NCI-H1092 treated with DMSO at 0.1 percent for 48 hours (cell line): ENCODE data around the gene BCL2L11.
A peak's percentile ranks its signal among the peaks of the same experiment; 100 is the strongest.

Source experiments
- DNase-seq: peaks from one replicate; lab custom pipeline; 2025; lab: John Stamatoyannopoulos, UW

Gene BCL2L11

GRCh38 chr2:111143107-111143842 is 22.6 kb downstream of the BCL2L11 start:
- DNase-seq = no peak

- no peak for DNase-seq
These were observed 23.1 kb downstream of the BCL2L11 start for GRCh38 chr2:111143843-111144198.

DNA sequence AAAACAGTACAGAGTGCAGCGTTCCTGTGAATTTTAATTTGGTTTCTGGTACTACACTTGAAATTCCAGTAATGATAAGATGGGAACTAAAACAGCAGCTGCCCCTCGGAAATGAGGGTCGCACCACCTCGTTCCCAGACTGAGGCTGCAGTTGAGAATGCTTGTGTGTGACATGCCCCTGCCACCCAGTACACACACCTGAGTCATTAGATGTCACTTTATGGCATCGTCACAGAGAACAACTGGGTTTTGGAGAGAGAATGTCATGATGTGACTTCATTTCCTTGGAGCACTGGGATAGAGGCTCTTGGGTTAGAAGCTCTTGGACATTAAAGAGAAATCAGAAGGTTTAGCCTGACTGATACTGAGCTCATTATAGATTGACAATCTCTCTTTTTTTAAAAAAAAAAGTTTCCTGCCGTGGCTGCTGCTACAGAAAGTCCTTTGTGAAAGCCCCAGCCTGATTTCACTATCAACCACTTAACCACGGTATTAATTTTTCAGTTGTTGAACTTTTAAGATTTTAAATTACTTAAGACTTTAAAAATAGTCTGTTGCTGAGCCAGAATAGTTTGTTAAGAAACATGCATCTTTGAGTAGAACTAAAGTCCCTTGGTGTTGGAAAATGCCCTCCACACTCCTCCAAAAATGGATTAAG is 24.5 kb downstream of the BCL2L11 start:
- no peak for DNase-seq

DNA sequence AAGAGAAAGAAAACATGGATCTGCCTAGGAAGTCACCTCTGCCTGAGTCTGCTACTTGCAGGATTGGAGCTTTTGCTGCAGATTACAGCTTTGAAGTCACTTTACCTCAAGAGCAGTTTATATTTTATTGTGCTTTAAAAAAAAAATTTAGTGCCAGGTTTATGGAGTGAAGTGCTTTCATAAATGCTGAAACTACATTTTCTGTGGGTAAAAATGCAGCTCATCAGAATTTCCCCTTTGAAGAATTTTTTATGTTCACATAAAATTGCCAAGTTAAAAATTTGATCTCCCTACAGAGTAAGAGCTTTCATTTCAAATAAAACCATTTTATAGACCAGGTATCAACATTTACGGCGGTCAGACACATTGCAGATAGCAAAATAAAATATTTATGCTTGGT is 25.2 kb downstream of the BCL2L11 start:
- no peak for DNase-seq

- DNase-seq = no peak
These were observed 27.6 kb downstream of the BCL2L11 start for GRCh38 chr2:111148225-111148873.

DNA sequence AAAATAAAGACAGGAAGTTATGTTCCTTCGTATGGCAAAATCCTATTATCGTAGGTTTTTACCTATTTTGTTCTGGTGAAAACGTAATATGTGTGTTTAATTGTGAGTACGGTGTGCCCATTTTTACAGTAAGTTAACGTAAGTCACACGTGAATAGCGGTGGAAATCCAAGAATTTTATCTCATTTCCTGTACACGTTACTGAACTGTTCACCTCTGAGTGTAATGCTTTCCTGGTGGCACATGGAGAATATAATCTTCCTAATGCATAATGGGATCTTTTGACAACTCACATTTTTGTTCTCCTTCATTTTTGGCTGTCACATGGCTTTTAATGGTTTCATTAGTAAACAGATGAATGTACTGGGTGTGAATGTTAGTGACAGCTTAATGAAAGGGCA is 28.2 kb downstream of the BCL2L11 start:
- no peak for DNase-seq

GRCh38 chr2:111149882-111150455 is 29.3 kb downstream of the BCL2L11 start:
- no peak for DNase-seq

GRCh38 chr2:111154758-111155157 is 34.0 kb downstream of the BCL2L11 start:
- no peak for DNase-seq

DNA sequence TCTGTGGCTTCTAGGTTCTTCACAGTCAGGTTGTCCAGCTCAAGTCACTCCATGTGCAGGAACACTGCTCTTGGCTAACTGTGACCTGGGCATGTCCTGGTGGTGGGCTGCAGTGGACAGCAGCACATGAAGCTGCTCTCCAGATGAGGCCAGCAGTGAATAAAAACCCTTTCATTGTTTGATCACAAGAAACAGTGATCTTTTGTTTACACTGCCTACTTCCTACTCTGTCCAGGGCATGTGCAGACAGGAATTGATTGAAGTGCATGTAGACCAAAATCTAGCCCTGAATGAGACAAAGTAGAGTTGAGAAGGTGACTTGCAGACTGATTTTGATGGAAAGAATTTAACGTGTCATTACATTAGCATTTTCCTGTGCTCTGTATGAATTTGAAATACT is 34.9 kb downstream of the BCL2L11 start:
- DNase-seq = no peak

DNA sequence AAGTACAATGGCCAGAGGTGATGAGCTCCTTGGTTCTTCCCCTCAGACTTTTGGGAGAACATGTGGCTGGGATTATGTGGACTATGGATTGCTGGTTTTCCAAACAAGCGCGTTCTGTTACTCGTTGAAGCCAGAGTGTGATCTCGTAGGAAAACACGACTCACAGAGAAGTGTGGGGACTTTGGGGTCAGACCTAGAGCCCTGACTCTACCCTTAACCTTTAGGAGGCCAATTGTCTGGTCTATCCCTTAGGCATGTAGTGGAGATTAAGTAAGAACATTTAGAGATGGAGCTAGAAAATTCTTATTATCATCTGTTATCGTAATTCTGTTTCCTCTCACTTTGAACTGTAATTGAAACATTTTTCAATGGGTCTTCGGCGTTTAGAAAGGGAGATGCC is 35.8 kb downstream of the BCL2L11 start:
- no peak for DNase-seq

- no peak for DNase-seq
These were observed 36.5 kb downstream of the BCL2L11 start for GRCh38 chr2:111157071-111157661.

DNA sequence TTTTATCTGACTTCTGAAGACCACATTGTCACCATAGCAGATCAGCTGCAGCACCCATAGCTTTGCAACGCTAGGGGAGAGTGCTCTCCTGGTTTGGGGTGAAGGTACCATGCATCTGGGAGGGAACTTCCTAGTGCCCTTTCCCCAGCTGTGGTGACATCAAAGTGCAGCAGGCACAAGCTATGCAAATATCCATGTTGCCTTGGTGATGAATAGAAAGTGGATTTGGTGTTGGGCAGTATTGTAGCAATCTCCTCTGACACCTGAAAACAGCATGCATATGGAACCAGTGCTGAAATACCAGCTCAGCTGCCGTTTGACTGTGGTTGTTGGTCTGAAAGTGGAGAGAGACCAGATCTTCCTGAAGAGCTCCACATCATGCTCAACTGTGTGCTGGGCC is 37.1 kb downstream of the BCL2L11 start:
- DNase-seq = no peak

DNA sequence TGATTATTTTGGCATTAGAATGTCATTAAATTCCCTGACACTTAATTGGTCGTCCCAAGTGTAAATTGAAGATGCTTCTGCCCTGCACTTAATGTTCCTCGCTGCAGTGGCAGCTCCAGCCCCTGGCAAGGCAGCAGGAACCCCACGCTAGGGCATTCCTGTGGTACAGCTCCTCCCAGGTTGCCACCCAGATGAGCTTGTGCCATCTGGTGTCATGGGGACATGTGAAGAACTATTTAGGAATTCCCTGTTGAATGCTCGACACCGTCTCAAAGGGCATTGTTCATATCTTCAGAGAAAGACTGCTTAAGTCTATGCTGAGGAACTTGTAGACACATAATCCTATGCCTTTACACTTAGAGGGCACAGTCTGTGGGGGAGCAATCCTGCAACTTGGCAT is 38.9 kb downstream of the BCL2L11 start:
- DNase-seq = no peak

DNA sequence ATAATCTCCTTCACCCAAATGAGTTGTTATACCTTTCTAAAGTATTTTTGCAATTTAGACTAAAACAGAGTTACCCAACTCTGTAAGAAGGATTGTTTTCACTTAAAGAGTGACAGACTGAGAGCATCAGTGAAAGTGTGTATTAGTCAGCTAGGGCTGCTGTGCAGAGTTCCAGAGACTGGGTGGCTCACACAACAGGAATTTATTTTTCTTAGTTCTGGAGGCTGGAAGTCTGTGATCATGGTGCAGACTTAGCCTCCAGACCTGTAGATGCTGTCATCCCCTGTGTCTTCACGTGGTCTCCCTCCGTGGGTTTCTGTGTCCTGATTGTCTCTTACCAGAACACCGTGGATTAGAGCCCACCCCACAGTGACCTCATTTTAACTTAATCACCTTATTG is 40.0 kb downstream of the BCL2L11 start:
- DNase-seq = no peak

GRCh38 chr2:111161971-111162370 is 41.3 kb downstream of the BCL2L11 start:
- DNase-seq = peak; percentile 89

DNA sequence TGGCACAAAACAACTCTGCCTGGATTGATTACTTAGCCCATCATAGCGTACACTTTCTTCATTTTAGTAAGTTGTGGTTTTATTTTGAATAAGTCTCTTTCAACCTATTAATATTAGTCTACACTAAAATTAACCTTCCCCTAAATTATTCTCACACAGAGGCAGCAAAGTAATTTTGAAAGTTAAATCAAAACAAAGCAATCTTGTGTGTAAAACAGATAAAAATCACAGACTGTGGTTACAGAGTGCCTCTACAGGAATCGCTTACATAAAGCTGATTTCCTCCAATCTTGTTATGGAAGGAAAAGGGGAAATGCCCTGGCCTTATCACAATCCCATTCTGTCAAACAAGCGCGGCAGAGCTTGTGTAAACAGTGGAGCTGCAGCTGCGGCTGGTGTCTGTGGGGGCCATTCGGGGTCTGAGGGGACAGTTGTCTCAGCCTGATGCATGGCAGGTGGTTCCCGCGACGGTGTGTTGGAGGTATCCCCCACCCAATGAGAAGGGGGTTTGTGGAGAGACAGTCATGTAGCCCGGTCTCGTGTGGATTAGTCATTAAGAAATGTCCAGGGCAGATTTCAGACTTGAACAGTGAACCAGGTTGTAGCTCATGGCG is 42.1 kb downstream of the BCL2L11 start:
- no peak for DNase-seq

DNA sequence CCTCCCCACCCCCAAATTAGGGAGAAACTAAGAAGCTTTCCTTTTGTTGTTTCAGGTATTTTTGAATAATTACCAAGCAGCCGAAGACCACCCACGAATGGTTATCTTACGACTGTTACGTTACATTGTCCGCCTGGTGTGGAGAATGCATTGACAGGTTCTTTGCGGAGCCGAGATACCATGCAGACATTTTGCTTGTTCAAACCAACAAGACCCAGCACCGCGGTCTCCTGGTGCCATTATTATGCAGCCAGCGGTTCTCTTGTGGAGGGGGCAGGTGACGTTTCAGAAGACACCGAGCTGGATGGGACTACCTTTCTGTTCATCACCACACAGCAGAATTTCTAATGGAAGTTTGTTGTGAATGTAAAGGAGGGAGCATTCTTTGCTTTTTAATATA is 43.4 kb downstream of the BCL2L11 start:
- DNase-seq = no peak

DNA sequence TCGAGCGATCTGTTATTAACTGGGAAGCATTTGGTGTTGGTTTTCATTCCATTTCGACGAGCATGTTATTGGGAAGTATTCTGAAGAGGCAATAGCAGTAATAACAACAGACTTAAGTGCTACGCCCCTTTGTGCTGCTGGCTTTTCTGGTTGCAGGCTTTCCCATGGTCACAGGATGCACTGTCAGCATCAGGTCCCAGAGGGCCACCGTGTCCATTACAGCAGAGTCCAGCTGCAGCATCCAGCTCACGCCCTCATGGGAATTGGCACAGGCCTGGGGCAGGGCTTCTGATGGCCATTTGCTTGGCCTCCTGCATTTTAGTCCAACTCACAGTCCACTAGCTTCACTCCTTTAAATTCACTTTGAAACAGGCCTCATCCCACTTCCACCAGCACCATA is 44.4 kb downstream of the BCL2L11 start:
- no peak for DNase-seq

GRCh38 chr2:111166115-111166514 is 45.4 kb downstream of the BCL2L11 start:
- no peak for DNase-seq

DNA sequence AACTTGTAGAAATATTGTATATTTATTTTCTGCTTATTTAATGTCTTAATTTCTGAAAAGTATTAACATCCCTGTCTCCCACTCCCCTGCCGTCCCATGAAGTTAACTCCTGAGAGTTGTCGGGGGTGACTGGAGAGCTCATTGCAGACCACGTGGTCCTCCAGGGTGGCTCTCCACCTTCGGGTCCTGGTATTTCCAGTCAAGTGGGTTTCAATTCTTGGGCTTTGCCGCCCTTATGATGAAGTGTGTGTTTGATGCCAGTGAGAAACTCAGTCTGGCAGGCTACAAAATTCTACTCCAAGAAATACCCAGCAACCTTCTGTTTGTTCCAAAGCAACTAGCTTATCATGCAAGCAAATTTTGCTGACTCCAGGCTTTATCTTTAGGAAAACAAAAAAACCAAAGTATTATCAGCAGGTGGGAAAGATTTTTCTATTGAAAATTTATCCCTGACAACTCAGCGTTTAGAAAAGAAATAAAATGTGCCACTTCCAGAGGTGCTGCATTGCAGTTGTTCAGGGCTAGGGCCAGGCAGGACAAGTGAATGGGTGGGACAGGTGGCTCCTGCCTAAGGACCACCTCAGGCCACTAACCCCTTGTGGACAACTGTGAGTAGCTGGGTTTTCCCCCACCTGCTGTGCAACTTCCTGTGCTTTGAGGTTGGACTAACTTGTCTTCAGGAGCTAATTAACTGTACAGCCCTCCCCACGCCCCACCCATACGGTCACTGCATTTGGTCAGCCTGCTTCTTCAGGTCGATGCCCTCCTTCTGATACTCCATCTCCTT is 46.6 kb downstream of the BCL2L11 start:
- no peak for DNase-seq

DNA sequence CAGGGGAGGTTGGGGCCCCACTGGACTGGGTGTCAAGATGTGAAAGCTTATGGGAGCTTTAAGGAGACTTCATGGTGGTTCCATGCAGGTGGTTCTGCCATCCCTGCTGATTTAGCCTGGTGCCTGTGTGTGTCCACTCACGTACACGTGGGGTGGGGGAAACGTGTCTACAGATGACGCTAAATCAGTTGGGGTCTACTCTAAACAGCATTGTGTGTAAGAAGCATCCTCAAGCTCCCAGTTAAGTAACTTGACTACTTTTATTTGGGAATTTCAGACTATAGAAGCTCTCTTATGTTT is 47.1 kb downstream of the BCL2L11 start:
- no peak for DNase-seq
